B cell (primary cell): Measurements from ENCODE around the gene ARL14EPL.

ENCODE experiments used
- CTCF ChIP-seq: fragments of 200-600 bp; IDR thresholded peaks from one replicate; pipeline ENCODE4 v1.8.0; 2022; ENCODE audit warnings: antibody characterized with exemption, mild to moderate bottlenecking
- EZH2 ChIP-seq: IDR thresholded peaks from 2 replicates; pipeline ENCODE4 v1.6.1; 2012; ENCODE audit warnings: borderline replicate concordance, low read depth, mild to moderate bottlenecking, moderate library complexity, low read length; ENCODE audit not compliant: insufficient read depth, poor library complexity, severe bottlenecking

GRCh38 chr5:116084871-116085715 lies 52.8 kb downstream of the ARL14EPL start, which contains the start of gene COMMD10:
- TF ChIP-seq CTCF: no peak
- TF ChIP-seq EZH2: no peak
